Measurements from ENCODE around the gene GGA2.

DNA sequence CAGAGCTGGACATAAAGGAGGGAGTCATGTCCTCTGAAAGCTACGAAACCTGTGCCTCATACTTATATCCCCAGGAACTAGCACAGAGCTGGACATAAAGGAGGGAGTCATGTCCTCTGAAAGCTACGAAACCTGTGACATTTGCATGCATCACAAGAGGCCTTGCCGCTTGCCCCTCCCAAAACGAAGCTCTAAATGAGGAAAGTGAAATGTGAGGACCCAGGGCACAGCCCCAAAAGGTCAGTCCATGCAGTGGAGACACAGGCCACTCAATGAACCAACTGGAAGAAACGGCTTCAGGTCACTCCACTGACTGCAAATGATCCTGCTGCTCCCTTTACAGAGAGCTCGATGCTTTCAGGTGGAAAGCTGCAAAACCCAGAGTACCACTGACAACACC lies 95.6 kb downstream of the GGA2 start:
- TF ChIP-seq EZH2 (IDR thresholded peaks at IDR 0.05; ENCODE audit: borderline replicate concordance, low read depth, low read length, poor library complexity, severe bottlenecking) (no peak), CTCF (conservative IDR thresholded peaks at IDR 0.05; ENCODE audit: low read depth, low read length) (no peak)

All from A673 (cell line).